Measurements from ENCODE around the gene RBM3. TPM values are rescaled to one million over a fixed set of nuclear protein-coding genes. Genes with fewer than 3 reads are reported as not detected.

RBM3 gene
- polyA plus RNA-seq, 1 of the 3 experiments (the other 2 are of a cell fraction) = 183 TPM

- CTCF ChIA-PET = no interaction called here
- peaks cover 0 to 11% of the 10 kb centered on the region in 2 experiments for H3K36me3 ChIP-seq (replicated peaks in 1 of 2; ENCODE audit: control insufficient read depth in 1 of 2, insufficient read depth in 2 of 2, low read length in 1 of 2)
- no peaks in the 10 kb centered on the region for H3K9me3 ChIP-seq
- H3K4me1 ChIP-seq (ENCODE audit: control insufficient read depth in 1 of 2, insufficient read depth in 2 of 2, low read depth in 1 of 2, low read length in 1 of 2) = peaks cover 0 to 6% of the 10 kb centered on the region in 2 experiments; a peak in 1 of 4 replicates
- TF ChIP-seq, protein P1, sequence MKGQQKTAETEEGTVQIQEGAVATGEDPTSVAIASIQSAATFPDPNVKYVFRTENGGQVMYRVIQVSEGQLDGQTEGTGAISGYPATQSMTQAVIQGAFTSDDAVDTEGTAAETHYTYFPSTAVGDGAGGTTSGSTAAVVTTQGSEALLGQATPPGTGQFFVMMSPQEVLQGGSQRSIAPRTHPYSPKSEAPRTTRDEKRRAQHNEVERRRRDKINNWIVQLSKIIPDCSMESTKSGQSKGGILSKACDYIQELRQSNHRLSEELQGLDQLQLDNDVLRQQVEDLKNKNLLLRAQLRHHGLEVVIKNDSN (IDR thresholded peaks at IDR 0.05; ENCODE audit: borderline replicate concordance, low read depth) = no peak
- TF ChIP-seq TCF12 (IDR thresholded peaks at IDR 0.05) (no peak), CHD2 (IDR thresholded peaks at IDR 0.05; ENCODE audit: low read length, partially characterized antibody) (no peak), YY1 (IDR thresholded peaks at IDR 0.05; ENCODE audit: low read depth) (no peak), NFIC (IDR thresholded peaks at IDR 0.05; ENCODE audit: borderline replicate concordance) (no peak), IRF3 (IDR thresholded peaks at IDR 0.05; ENCODE audit: low read depth, low read length) (no peak), RXRA (IDR thresholded peaks at IDR 0.05; ENCODE audit: borderline replicate concordance, low read depth) (no peak), SIN3A (IDR thresholded peaks at IDR 0.05; ENCODE audit: borderline replicate concordance, low read depth, low read length) (no peak), POLR2AphosphoS5 (IDR thresholded peaks at IDR 0.05; ENCODE audit: low read depth, low read length) (no peak), EZH2phosphoT487 (IDR thresholded peaks at IDR 0.05; ENCODE audit: borderline replicate concordance, low read depth) (no peak), SMC3 (IDR thresholded peaks at IDR 0.05; ENCODE audit: low read depth, low read length) (no peak), EP300 (IDR thresholded peaks at IDR 0.05; ENCODE audit: borderline replicate concordance in 1 of 2, low read depth in 1 of 2, low read length in 1 of 2) (no peak), ELF1 (IDR thresholded peaks at IDR 0.05) (no peak), RAD21 (IDR thresholded peaks at IDR 0.05; ENCODE audit: low read length) (no peak), TAF1 (IDR thresholded peaks at IDR 0.05; ENCODE audit: borderline replicate concordance, low read depth, low read length) (no peak), ZBTB33 (IDR thresholded peaks at IDR 0.05; ENCODE audit: borderline replicate concordance, low read depth) (no peak)
- no peak overlapping the region for H2AFZ ChIP-seq (ENCODE audit: low read depth)
- no peak overlapping the region for H3K9ac ChIP-seq
- H3F3A ChIP-seq (replicated peaks; ENCODE audit: insufficient read depth) = no peaks in the 10 kb centered on the region
- WGBS (ENCODE audit: low lambda C conversion rate) = 36% methylated on average over 2 of the region's 2 CpGs
- DNase-seq = no peak
- no peaks in the 10 kb centered on the region for H4K20me1 ChIP-seq (ENCODE audit: insufficient read depth)
- H3K4me2 ChIP-seq = no peak overlapping the region
- no peak overlapping the region for H3K4me3 ChIP-seq (ENCODE audit: low read depth in 2 of 2, low read length in 1 of 2)
- H3K9me2 ChIP-seq = no peaks in the 10 kb centered on the region
- POLR2A ChIA-PET = no interaction called here
- H3K27ac ChIP-seq (ENCODE audit: low read depth in 2 of 2, low read length in 1 of 2) = no peak overlapping the region
- no peaks in the 10 kb centered on the region for H3K27me3 ChIP-seq (ENCODE audit: insufficient read depth)
- peaks cover 9% of the 10 kb centered on the region; the same call in 1 of the 2 replicates for H3K79me2 ChIP-seq (ENCODE audit: insufficient read depth)
Measured at GRCh38 chrX:48595929-48596328, 21.6 kb downstream of the RBM3 start.

Measured in SK-N-SH (cell line).